ENCODE data around the gene FNBP1L.

The FNBP1L gene

GRCh38 chr1:93595743-93596142, 147.8 kb downstream of the FNBP1L start:
- DNase-seq = no peak

GRCh38 chr1:93596329-93597089, 148.6 kb downstream of the FNBP1L start:
- DNase-seq = no peak

DNA sequence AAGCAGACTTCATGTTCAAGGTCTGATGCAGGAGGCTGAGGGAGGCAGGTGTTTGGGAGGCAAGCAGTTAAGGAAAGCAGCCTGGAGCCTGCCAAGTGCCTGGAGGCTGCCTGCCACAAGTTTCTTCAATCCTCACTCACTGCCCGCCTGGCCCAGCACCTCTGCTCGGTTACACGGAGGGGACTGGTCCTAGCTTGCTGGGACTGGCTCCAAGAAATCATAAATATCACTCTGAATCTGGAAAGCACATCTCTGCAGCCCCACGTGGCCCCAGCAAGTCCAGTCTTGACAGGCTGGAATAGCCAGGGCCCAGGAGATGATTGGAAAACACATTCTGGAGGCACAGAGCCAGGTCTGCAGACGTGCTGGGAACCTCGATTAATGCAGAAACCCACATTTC, 149.8 kb downstream of the FNBP1L start:
- DNase-seq = peak; percentile 87

DNA sequence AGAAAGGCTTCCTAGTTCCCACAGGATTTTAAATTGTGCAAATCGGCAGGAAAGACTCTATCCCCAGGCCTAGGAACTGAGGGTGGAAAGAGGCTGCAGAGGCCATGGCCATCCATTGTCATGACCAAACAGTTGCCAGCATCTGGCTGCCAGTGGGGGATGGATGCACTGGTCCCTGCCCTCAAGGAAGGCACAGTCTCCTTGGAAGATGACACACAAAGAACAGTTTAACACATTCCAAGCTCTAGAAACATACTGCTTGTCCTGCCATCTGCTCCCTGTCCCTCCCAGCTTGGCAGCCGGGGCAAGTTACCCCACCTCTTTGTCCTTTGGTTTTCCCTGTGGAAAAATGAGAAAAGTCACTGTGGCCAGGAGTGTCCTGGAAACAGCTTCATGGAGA, 150.5 kb downstream of the FNBP1L start:
- DNase-seq = no peak

DNA sequence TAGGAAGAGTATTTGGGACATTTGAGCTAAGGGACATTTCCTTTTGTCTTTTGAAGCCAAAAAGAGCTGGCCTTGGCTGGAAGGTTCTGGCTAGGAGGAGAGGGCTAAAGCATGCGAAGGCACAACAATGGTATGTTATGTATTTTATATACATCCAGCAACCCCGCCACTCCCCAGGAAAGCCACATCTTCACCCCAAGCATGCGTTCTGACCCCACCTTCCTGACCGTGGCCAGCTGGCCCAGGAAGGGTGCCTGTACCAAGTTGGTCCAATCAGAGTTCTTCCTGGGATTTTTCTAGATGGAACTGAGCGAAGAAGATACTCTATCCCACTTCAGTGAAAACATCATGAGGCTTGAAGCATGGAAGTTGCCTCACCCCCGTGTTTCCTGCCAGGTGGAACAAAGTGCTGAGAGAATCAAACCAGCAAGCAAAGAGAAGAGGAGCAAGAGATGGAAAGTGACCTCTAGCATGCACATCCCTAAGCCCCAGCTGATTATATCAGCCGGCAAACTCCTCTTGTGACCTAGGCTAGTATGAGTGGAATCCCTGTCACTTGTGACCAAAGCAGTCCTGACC, 151.0 kb downstream of the FNBP1L start:
- DNase-seq = no peak

GRCh38 chr1:93599479-93599878, 151.6 kb downstream of the FNBP1L start:
- DNase-seq = no peak

DNA sequence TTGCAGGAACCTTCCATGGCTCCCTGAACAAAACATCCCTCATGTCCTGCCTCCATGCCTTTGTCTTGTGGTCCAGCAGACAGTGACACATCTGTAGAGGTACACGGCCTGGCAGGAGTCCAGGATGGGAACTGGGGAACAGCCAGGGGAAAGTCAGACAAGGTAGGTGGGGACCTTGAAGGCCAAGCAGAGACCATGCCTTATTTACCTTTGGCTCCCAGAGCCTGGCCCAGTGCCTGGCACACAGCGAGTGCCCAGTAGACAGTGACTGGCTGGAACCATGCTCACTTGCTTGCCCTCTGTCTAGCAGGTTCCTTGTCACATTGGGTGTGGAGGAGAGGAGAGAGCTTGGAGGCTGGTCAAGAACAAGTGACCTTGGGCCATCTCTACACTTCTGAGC, 152.7 kb downstream of the FNBP1L start:
- DNase-seq = no peak

DNA sequence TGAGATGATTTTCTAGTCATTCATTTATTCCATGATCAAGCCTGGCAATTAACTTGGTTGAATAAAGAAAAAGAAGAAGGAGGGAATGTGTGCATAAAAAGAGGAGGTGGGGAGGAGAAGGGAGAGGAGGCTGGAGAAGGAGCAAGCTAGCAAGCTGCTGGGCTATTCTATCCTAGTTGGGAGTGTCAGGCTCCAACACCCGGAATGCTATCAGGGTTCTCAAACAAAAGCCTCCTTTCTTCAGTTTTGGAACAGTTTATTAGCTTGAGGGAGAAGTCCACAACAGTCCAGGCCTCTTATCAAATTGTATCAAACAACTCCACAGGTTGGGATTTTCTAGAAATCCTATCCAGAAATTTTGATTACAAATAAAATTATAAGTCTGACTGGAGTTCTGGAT, 153.8 kb downstream of the FNBP1L start:
- DNase-seq = no peak

DNA sequence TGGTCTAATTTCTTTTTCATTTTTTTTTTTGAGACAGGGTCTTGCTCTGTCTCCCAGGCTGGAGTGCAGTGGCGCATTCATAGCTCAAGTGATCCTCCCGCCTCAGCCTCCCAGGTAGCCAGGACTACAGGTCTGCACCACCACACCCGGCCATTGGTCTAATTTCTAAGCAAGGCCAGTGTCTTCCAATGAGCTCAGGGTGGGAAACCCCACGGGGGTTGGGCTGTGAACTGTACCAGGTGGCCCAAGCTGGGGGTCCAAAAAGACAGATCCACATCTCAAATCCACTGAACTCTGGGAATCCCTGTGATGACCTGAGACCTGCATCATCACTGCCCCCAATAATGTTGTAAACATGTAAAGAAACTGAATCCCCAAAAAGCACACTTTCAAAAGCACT, 154.2 kb downstream of the FNBP1L start:
- no peak for DNase-seq

DNA sequence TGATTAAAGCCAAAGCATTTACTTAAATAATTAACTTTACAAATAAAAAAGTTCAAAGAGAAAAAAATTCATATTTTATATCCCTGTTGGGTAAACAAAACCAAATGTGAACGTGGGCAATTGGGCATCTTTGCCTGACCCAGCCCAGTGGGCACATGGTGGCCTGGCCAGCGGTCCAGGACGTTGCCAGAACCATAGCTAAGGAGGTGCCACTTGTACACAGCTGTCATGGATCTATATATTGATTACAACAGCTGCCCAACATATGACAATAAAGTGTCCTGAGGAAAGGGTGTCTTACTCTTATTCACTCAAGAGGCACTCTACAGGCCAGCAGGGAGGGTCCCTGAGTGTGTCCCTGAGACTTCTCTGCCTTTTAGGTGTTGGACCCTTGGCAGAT, 155.2 kb downstream of the FNBP1L start:
- no peak for DNase-seq

- DNase-seq = no peak
Observed at GRCh38 chr1:93603601-93604000, 155.7 kb downstream of the FNBP1L start.

Measured in left hindlimb (tissue), 1 donor.